ENCODE data around the gene NGLY1.

NGLY1 gene

DNA sequence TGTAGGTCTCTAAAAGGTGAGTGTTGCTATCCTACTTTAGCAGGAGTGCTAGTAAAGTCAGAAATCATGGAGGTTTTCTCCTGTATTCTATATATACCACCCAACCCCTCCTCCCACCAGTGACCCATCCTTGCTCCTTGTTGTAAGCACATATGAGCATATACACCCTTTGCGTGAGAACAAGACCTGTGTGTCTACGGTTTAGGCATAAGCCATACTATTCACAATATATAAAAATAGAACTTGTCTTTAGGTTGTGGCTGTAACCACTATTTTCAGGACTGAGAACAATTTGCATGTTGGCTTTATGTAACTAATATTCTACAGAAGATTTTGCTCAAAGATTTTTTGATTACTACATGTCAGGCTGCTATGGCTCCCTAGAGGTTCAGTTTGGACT, 59.4 kb downstream of the NGLY1 start:
- TF ChIP-seq, protein P1, sequence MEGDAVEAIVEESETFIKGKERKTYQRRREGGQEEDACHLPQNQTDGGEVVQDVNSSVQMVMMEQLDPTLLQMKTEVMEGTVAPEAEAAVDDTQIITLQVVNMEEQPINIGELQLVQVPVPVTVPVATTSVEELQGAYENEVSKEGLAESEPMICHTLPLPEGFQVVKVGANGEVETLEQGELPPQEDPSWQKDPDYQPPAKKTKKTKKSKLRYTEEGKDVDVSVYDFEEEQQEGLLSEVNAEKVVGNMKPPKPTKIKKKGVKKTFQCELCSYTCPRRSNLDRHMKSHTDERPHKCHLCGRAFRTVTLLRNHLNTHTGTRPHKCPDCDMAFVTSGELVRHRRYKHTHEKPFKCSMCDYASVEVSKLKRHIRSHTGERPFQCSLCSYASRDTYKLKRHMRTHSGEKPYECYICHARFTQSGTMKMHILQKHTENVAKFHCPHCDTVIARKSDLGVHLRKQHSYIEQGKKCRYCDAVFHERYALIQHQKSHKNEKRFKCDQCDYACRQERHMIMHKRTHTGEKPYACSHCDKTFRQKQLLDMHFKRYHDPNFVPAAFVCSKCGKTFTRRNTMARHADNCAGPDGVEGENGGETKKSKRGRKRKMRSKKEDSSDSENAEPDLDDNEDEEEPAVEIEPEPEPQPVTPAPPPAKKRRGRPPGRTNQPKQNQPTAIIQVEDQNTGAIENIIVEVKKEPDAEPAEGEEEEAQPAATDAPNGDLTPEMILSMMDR (IDR thresholded peaks at IDR 0.05; ENCODE audit: low read depth, low read length): no peak
- Histone ChIP-seq H3K36me3 (no peaks in the 10 kb centered on the region), H3K4me3 (ENCODE audit: low read depth, low read length) (no peak overlapping the region), H3K27ac (no peak overlapping the region), H3K9me3 (ENCODE audit: severe bottlenecking) (no peaks in the 10 kb centered on the region), H3K27me3 (ENCODE audit: insufficient read depth, low read depth, severe bottlenecking) (no peaks in the 10 kb centered on the region)
- DNase-seq: no peak

DNA sequence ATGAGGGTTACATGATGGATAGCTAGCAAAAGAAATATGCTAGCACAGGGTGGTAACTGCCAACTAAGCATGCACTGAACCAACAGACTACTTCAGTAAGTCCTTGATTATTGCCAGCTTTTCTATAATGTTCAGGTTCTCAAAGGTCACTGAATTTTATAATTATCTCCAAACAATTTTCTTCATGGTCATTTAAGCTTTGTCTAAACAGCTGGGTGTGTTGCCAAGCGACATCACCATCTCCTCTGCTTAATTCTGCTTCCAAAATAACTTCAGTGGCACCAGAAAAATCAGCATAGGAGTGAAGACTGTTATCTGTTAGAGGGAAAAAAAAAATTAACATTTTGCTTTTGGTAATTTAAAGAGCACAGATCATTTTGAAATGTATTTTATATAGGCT, 63.9 kb downstream of the NGLY1 start:
- no peaks in the 10 kb centered on the region for H3K9me3 ChIP-seq (ENCODE audit: severe bottlenecking)
- no peak overlapping the region for H3K27ac ChIP-seq
- TF ChIP-seq, protein P1 (IDR thresholded peaks at IDR 0.05; ENCODE audit: low read depth, low read length): no peak
- H3K27me3 ChIP-seq (ENCODE audit: insufficient read depth, low read depth, severe bottlenecking): no peaks in the 10 kb centered on the region
- DNase-seq: no peak
- no peak overlapping the region for H3K4me3 ChIP-seq (ENCODE audit: low read depth, low read length)
- H3K36me3 ChIP-seq: no peaks in the 10 kb centered on the region

DNA sequence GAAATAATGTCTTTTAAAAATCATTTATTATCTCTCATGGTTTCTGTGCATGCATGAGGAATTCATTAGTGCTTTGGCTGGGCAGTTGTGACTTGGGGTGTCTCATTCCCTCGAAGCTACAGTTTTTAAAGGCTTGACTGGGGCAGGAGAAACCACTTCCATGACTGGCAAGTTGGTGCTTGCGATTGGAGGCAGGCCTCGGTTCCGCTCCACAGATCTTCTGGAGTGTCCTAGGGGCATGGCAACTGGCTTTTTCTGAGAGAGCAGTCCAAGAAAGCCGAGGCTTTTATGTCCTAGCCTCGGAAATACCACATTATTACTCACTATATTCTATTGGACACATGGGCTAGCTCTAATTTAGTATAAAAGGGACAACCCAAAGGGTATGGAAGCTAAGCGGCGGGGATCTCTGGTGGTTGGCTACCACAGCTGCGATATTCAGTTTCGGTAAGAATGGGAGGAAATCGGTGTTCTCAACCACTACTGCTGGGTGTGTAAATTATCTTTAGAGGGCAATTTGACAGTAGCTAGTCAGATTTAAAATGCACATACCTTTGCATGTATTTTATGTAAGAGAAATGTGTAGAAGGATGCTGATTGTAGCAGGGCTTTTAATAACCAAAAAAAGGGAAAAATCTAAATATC, 69.8 kb downstream of the NGLY1 start:
- Histone ChIP-seq H3K9me3 (ENCODE audit: severe bottlenecking) (no peaks in the 10 kb centered on the region), H3K36me3 (no peaks in the 10 kb centered on the region), H3K27me3 (ENCODE audit: insufficient read depth, low read depth, severe bottlenecking) (no peaks in the 10 kb centered on the region), H3K4me3 (ENCODE audit: low read depth, low read length) (no peak overlapping the region), H3K27ac (no peak overlapping the region)
- TF ChIP-seq, protein P1 (IDR thresholded peaks at IDR 0.05; ENCODE audit: low read depth, low read length): no peak
- no peak for DNase-seq

DNA sequence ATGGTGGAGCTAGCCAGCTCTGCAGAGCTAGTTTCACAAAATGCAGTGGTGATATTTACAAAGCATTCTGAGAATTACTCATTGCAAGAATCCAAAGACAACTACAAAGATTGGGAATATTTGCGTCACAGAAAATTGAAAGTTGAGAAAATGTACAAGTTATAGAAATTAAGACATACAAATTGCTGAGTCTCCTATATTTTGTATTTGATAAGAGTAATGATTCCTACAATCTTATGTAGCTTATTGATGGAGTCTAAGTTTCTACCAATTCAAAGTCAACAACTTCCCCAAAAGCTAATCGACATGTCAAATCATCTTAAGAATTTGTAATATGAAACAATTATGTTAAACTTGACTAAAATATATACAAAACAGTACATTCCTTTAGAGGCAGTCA, 72.2 kb downstream of the NGLY1 start:
- Histone ChIP-seq H3K4me3 (ENCODE audit: low read depth, low read length) (no peak overlapping the region), H3K27ac (no peak overlapping the region), H3K36me3 (no peaks in the 10 kb centered on the region), H3K27me3 (ENCODE audit: insufficient read depth, low read depth, severe bottlenecking) (no peaks in the 10 kb centered on the region), H3K9me3 (ENCODE audit: severe bottlenecking) (no peaks in the 10 kb centered on the region)
- TF ChIP-seq, protein P1 (IDR thresholded peaks at IDR 0.05; ENCODE audit: low read depth, low read length): no peak
- DNase-seq: no peak

DNA sequence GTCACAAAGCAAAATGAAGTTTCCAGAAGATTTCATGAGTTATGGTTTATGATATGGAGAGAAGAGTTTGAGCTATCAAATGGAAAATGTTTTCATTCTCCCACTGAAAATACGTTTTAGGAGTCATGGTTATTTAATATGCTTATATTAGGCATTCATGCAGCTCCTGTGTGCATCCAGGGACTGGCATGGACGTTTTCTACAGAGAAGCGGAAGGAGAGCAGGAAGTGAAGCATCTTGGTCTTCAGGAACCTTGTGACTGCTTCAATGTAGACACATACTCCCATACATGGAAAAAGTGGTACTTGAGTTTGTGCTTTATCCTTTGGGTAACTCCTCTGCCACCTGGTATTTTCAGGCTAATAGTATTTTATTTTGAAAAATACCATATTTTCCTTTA, 75.2 kb downstream of the NGLY1 start:
- Histone ChIP-seq H3K9me3 (ENCODE audit: severe bottlenecking) (no peaks in the 10 kb centered on the region), H3K27me3 (ENCODE audit: insufficient read depth, low read depth, severe bottlenecking) (no peaks in the 10 kb centered on the region), H3K27ac (no peak overlapping the region), H3K36me3 (no peaks in the 10 kb centered on the region), H3K4me3 (ENCODE audit: low read depth, low read length) (no peak overlapping the region)
- TF ChIP-seq, protein P1 (IDR thresholded peaks at IDR 0.05; ENCODE audit: low read depth, low read length): no peak
- no peak for DNase-seq

Measured in WERI-Rb-1 (cell line).